ENCODE measurements around the gene TNNT3.

DNA sequence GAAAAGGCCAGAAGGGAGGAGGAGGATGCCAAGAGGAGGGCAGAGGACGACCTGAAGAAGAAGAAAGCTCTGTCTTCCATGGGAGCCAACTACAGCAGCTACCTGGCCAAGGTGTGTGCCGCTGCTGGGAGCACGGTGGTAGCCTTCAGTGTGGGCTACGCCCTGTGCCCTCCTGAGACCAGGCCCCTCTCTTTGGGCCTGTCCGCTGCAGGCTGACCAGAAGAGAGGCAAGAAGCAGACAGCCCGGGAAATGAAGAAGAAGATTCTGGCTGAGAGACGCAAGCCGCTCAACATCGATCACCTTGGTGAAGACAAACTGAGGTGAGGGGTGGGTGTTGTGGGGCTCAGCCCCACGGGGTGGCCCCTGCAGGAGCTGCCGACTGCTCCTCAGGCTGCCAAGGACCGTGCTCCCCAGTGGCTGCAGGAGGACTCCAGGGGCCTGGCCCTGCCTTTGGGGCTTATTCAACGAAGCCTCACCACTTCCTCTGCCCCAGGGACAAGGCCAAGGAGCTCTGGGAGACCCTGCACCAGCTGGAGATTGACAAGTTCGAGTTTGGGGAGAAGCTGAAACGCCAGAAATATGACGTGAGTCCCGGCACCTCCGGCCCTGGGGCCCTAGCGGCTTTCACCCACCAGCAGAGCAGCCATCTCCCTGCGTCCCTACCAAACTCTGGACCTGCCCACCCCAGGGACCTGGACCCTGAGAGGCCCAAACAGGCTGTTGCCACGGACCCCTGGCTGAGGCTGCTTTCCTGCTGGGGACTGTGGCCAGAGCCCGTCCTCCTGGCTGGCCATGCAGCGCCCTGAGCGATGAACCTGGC lies 15.0 kb downstream of the TNNT3 start:
- TF ChIP-seq, protein P1, sequence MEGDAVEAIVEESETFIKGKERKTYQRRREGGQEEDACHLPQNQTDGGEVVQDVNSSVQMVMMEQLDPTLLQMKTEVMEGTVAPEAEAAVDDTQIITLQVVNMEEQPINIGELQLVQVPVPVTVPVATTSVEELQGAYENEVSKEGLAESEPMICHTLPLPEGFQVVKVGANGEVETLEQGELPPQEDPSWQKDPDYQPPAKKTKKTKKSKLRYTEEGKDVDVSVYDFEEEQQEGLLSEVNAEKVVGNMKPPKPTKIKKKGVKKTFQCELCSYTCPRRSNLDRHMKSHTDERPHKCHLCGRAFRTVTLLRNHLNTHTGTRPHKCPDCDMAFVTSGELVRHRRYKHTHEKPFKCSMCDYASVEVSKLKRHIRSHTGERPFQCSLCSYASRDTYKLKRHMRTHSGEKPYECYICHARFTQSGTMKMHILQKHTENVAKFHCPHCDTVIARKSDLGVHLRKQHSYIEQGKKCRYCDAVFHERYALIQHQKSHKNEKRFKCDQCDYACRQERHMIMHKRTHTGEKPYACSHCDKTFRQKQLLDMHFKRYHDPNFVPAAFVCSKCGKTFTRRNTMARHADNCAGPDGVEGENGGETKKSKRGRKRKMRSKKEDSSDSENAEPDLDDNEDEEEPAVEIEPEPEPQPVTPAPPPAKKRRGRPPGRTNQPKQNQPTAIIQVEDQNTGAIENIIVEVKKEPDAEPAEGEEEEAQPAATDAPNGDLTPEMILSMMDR (conservative IDR thresholded peaks at IDR 0.05; ENCODE audit: low read depth, low read length), result no peak
- TF ChIP-seq EZH2 (IDR thresholded peaks at IDR 0.05; ENCODE audit: low read length, unreplicated experiment) (no peak), EZH2phosphoT487 (IDR thresholded peaks at IDR 0.05; ENCODE audit: borderline replicate concordance, low read length) (no peak)
